Brain microvascular endothelial cell (primary cell): Measurements from ENCODE around the gene MMP24OS.
A peak's percentile ranks its signal among the peaks of the same experiment; 100 is the strongest.

ENCODE experiments used
- DNase-seq: peaks from one replicate; pipeline ENCODE4 v3.0.0-alpha.2; 2020
- H3K27ac ChIP-seq: fragments of 250-450 bp; sonication (Bioruptor Pico); 2 replicates; pipeline ENCODE4 v1.5.1; 2020; ENCODE audit warnings: mild to moderate bottlenecking, moderate library complexity
- H3K27me3 ChIP-seq: fragments of 250-450 bp; sonication (Bioruptor Pico); replicated peaks from 2 replicates; pipeline ENCODE4 v1.5.1; 2020; ENCODE audit warnings: mild to moderate bottlenecking
- H3K36me3 ChIP-seq: fragments of 250-450 bp; sonication (Bioruptor Pico); replicated peaks from 2 replicates; pipeline ENCODE4 v1.5.1; 2020; ENCODE audit warnings: mild to moderate bottlenecking
- H3K4me3 ChIP-seq: 2 replicates; pipeline ENCODE4 v1.5.1; 2011; ENCODE audit warnings: low read depth, mild to moderate bottlenecking, control low read depth, low read length, moderate library complexity
- in situ Hi-C: cut with HindIII; loops from 2 replicates; pipeline ENCODE4 v1.10.0; 2017; ENCODE audit warnings: low sequenced_read_pairs, low pct_ligation_motif_present
- TF ChIP-seq, protein P1 (sequence below): IDR thresholded peaks from 2 replicates; pipeline ENCODE4 v1.5.1; 2011; ENCODE audit warnings: low read depth, mild to moderate bottlenecking, moderate library complexity, low read length, control low read depth, inconsistent platforms; ENCODE audit errors: missing control alignments

The MMP24OS gene

DNA sequence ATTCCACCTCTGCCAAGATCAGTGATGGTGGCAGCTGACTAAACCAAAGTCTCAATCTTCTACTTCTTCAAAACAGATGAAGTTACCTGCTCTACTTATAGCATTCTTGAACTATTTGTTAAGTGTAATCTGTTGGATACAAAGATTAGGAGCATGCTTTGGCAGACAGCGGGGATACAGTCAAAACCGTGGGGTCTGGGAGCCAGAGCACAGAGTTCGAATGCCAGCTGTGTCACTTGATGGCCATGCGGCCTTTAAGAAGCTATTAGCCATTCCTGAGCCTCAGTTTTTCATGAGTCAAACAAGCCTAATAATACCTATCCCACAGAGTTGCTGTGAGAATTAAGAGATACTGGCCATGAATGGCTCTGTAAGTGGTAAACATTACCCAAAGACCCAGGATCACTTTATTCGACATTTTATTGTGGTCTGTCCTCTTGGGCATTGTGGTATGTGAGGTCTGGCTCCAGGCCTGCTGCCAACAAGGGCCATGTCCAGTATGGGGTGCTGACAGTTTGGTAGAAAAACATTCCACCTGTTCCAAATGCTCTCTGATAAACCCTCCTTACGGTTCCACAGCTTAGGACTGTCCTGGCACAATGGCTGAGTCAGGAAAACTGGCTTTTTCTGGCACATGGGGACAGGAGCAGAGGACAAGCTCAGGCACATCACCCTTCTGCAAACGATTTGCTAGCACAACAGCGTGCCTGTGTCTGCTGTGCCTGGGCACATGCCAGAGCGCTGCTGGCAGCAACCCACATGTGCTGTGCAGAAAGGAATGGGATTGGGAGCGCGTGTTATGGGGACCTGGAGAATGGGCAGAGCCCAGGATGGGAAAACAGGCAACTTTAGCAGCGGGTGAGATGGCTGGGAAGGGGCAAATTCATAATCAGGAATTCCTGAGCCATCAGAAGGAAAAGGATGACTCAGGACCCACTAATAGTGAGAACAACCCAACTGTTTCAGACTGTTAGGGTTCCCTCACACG is 30.0 kb upstream of the MMP24OS start:
- no peak for DNase-seq
- in situ Hi-C loops = no loop called here
- Histone ChIP-seq H3K4me3 (no peak overlapping the region), H3K36me3 (peaks cover 3% of the 10 kb centered on the region), H3K27ac (peak overlapping the region; percentile 97), H3K27me3 (no peaks in the 10 kb centered on the region)
- TF ChIP-seq, protein P1, sequence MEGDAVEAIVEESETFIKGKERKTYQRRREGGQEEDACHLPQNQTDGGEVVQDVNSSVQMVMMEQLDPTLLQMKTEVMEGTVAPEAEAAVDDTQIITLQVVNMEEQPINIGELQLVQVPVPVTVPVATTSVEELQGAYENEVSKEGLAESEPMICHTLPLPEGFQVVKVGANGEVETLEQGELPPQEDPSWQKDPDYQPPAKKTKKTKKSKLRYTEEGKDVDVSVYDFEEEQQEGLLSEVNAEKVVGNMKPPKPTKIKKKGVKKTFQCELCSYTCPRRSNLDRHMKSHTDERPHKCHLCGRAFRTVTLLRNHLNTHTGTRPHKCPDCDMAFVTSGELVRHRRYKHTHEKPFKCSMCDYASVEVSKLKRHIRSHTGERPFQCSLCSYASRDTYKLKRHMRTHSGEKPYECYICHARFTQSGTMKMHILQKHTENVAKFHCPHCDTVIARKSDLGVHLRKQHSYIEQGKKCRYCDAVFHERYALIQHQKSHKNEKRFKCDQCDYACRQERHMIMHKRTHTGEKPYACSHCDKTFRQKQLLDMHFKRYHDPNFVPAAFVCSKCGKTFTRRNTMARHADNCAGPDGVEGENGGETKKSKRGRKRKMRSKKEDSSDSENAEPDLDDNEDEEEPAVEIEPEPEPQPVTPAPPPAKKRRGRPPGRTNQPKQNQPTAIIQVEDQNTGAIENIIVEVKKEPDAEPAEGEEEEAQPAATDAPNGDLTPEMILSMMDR = no peak

DNA sequence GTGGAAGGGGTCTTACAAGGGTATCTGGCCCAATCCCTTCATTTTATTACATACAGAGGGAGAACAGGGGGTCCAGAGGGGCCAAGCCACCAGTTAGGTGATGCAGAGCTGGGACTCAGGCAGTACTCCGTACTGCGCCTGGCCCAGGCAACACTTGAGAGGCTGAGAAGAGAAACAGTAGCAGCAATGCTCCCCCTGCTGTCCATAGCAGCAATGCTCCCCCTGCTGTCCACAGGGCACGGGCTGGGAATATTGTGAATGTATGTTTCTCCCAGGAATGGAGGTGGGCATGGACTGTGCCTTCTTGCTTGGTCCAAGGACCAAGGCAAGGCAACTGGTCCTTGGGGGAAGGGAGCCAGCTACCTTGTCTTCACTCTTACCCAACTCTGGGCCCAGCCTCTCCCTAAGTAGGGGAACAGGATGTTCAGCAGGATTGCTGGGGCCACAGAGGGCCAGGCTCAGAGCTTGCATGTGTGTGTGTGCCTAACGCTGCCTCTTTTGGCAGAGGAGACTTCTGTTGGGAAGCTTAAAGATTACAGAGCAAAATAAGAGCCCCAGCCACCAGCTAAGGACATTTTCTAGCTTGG is 29.1 kb upstream of the MMP24OS start:
- TF ChIP-seq, protein P1 = peak; percentile 97
- in situ Hi-C loops = no loop called here
- Histone ChIP-seq H3K27me3 (no peaks in the 10 kb centered on the region), H3K36me3 (peaks cover 3% of the 10 kb centered on the region), H3K4me3 (no peak overlapping the region), H3K27ac (peak overlapping the region; percentile 97)
- peak; percentile 81 for DNase-seq

DNA sequence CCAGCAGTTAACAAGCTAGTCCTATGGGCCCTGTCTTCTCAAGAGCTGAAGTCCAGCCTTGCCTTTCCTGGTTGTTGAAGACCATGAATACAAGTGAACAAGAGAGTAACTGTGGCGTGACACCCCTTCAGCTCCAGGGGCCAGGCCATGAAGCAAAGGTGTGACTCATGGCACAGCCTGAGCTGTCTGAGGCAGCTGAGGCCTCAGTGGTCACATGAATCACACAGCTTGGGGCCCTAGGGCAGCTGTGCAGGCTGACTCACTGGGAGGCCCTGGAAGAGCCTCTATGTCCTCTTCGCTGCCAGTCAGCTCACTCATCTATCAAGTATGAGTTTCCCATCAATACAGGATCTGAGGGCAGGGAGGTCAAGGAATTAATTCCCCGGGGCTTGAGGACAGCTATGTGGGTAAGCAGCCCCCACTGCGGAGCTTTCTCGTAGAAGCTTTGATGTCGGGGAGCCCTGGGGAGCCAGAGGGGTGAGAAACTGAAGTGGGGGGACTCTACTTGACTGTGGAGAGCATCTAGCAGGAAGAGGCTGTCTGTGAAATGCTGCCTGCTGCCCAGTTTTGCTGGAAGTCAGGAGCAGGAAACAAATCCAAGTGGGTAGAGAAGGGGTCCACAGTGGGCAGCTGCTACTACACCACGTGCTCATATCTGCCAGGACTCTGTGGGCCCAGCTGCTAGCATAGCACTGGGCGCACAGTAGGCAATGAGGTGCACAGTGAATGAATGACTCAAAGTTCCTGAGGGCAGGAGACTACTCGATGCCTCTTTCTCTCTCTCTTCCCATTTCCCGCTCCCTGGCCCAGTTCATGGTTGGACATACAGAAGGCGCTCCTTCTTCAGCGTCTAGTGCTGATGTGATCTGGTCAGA is 28.0 kb upstream of the MMP24OS start:
- peak overlapping the region; percentile 97 for H3K27ac ChIP-seq
- H3K36me3 ChIP-seq = peaks cover 3% of the 10 kb centered on the region
- in situ Hi-C loops = no loop called here
- no peaks in the 10 kb centered on the region for H3K27me3 ChIP-seq
- TF ChIP-seq, protein P1 = no peak
- peak; percentile 99 for DNase-seq
- H3K4me3 ChIP-seq = no peak overlapping the region

DNA sequence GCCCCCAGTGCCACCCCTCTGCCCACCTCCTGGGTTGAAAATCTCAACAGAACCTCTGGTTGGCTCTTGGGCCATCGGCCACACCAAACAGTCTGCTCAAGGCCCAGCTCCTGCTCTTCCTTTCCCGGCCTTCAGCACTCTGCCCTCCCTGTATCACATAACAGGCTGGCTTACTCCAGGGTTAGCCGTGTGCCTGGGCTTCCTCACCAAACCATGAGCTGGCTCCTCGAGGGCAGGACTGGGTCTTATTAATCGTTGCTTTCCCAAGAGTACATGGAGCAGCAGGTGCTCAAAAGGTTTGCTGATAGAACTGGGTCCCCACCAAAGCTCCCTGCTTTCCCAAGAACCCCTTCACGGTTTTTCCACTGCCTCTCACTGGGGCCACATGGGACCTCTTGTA is 27.0 kb upstream of the MMP24OS start:
- DNase-seq = no peak
- Histone ChIP-seq H3K27me3 (no peaks in the 10 kb centered on the region), H3K4me3 (no peak overlapping the region), H3K36me3 (peaks cover 3% of the 10 kb centered on the region), H3K27ac (peak overlapping the region; percentile 97)
- TF ChIP-seq, protein P1 = no peak
- in situ Hi-C loops = no loop called here

DNA sequence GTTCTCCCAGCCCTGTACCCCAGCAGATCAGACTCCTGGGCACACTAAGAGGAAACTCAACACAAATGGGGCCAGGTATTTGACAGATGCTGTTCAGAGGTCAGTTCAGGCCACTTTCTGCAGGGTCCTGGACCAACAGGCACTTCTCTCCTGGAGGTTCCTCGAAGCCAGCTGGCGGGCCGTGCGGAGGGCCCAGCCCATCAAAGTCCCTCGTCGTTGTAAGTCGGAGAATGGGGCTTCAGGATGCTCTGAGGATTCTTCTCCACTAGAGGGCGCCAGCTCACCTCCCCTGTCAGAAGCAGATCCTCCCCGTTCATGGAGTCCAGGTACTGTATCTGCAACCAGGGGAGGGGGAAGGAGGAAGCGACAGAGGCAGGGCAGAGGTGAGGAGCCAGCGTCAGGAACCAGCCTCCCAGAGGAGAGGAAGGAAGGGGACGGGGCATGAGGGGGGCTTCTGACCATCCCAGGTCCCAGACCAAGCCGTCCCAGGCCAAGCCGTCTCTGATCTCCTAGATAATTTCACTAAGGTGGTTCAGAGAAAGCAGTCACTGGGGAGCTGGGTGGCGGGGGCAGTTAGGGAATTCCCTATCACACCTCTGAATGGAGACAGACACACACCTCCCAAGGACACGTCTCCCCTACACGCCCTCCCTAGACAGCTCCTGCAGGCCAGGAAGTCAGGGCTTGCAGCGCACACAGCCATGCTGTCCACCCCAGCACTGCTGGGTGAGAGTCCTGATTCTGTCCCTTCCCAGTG is 26.0 kb upstream of the MMP24OS start:
- H3K4me3 ChIP-seq = no peak overlapping the region
- peak overlapping the region; percentile 97 for H3K27ac ChIP-seq
- TF ChIP-seq, protein P1 = peak; percentile 95
- in situ Hi-C loops = no loop called here
- peaks cover 3% of the 10 kb centered on the region for H3K36me3 ChIP-seq
- DNase-seq = peak; percentile 90
- no peaks in the 10 kb centered on the region for H3K27me3 ChIP-seq
